GM12878 (cell line): ENCODE measurements around the gene RPS6KA5. TPM values are rescaled to one million over a fixed set of nuclear protein-coding genes. Genes with fewer than 3 reads are reported as not detected.

Experiments used
- ASH2L ChIP-seq: fragments of 300-600, 200-600 bp; sonication (generic); IDR thresholded peaks from 2 replicates; pipeline ENCODE4 v1.6.1; 2017; ENCODE audit warnings: low read depth, mild to moderate bottlenecking, borderline replicate concordance
- ATF7 ChIP-seq: fragments of 450-650 bp; IDR thresholded peaks from 2 replicates; pipeline ENCODE4 v1.6.1; 2016; ENCODE audit warnings: low read depth, mild to moderate bottlenecking
- CBX5 ChIP-seq: sonication (generic); IDR thresholded peaks from 2 replicates; pipeline ENCODE4 v1.6.1; 2016; ENCODE audit warnings: low read depth, moderate library complexity, mild to moderate bottlenecking, inconsistent platforms
- GABPA ChIP-seq: IDR thresholded peaks from 2 replicates; pipeline ENCODE4 v1.6.1; 2014; ENCODE audit warnings: antibody characterized with exemption, low read depth, mild to moderate bottlenecking, inconsistent platforms
- MEF2B ChIP-seq: fragments of 450-650 bp; IDR thresholded peaks from 2 replicates; pipeline ENCODE4 v1.6.1; 2018; ENCODE audit warnings: mild to moderate bottlenecking, moderate library complexity; ENCODE audit not compliant: partially characterized antibody, poor library complexity, severe bottlenecking
- NFIC ChIP-seq: IDR thresholded peaks from 2 replicates; pipeline ENCODE4 v1.6.1; 2012; ENCODE audit warnings: low read depth, mild to moderate bottlenecking, inconsistent platforms, low read length, moderate library complexity
- SMC3 ChIP-seq: IDR thresholded peaks from 2 replicates; pipeline ENCODE4 v1.6.1; 2011; ENCODE audit warnings: low read length, improper control_type of control experiment, borderline replicate concordance
- ZNF207 ChIP-seq: fragments of 450-650 bp; IDR thresholded peaks from 2 replicates; pipeline ENCODE4 v1.6.1; 2014; ENCODE audit warnings: antibody characterized with exemption, mild to moderate bottlenecking, borderline replicate concordance
- polyA plus RNA-seq, 11 experiments: library from polyadenylated mRNA; depleted of rRNA in 4 of 11; unstranded in 6 of 11; stranded (reverse) in 5 of 11; fragments of >200 nt; fragmentation: Nextera tagmentation in 4 of 11; fragmentation: Illumina TruSeq in 1 of 11; extraction: Ambion mirVana in 4 of 11; extraction: Trizol in 1 of 11; gene quantifications; 1 replicate in 1 of 11; 2 replicates in 10 of 11; pipeline versions ENCODE4 v1.2.1 to v1.2.3, GENCODE V29; 2011 to 2016; ENCODE audit warnings: inconsistent platforms in 2 of 11, missing spikeins in 2 of 11, low read depth in 1 of 11
- total RNA-seq, 4 experiments: library from RNA; depleted of rRNA in 3 of 4; stranded (reverse); fragments of >200 nt in 3 of 4; fragmentation: Illumina TruSeq in 1 of 4; extraction: Trizol in 1 of 4; gene quantifications; 2 replicates each; pipeline versions ENCODE4 v1.2.1 to v1.2.3, GENCODE V29; 2013 to 2021
- TF ChIP-seq, protein P1 (sequence below): fragments of 150-350 bp; IDR thresholded peaks from 2 replicates; pipeline ENCODE4 v1.6.1; 2016; ENCODE audit warnings: low read depth, low read length
- TF ChIP-seq, protein P2 (sequence below): IDR thresholded peaks from 2 replicates; pipeline ENCODE4 v1.6.1; 2012; ENCODE audit warnings: low read depth, low read length, improper control_type of control experiment

The RPS6KA5 gene
- total and polyA plus RNA-seq, 10 of the 15 experiments (the other 5 are each of a cell fraction or from before 2014, with no cell fraction given), result 1.4 to 7.0 (median 3.7) TPM

- TF ChIP-seq, protein P1, sequence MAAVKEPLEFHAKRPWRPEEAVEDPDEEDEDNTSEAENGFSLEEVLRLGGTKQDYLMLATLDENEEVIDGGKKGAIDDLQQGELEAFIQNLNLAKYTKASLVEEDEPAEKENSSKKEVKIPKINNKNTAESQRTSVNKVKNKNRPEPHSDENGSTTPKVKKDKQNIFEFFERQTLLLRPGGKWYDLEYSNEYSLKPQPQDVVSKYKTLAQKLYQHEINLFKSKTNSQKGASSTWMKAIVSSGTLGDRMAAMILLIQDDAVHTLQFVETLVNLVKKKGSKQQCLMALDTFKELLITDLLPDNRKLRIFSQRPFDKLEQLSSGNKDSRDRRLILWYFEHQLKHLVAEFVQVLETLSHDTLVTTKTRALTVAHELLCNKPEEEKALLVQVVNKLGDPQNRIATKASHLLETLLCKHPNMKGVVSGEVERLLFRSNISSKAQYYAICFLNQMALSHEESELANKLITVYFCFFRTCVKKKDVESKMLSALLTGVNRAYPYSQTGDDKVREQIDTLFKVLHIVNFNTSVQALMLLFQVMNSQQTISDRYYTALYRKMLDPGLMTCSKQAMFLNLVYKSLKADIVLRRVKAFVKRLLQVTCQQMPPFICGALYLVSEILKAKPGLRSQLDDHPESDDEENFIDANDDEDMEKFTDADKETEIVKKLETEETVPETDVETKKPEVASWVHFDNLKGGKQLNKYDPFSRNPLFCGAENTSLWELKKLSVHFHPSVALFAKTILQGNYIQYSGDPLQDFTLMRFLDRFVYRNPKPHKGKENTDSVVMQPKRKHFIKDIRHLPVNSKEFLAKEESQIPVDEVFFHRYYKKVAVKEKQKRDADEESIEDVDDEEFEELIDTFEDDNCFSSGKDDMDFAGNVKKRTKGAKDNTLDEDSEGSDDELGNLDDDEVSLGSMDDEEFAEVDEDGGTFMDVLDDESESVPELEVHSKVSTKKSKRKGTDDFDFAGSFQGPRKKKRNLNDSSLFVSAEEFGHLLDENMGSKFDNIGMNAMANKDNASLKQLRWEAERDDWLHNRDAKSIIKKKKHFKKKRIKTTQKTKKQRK, result no peak
- TF ChIP-seq ATF7, result no peak
- no peak for TF ChIP-seq ASH2L
- TF ChIP-seq MEF2B, result no peak
- no peak for TF ChIP-seq CBX5
- TF ChIP-seq SMC3, result no peak
- no peak for TF ChIP-seq NFIC
- no peak for TF ChIP-seq GABPA
- TF ChIP-seq, protein P2, sequence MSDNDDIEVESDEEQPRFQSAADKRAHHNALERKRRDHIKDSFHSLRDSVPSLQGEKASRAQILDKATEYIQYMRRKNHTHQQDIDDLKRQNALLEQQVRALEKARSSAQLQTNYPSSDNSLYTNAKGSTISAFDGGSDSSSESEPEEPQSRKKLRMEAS, result no peak
- no peak for TF ChIP-seq ZNF207
Measured at GRCh38 chr14:90851327-90852036, 209.0 kb downstream of the RPS6KA5 start (continued).
